Measurements from ENCODE around the gene GPN2.

- TF ChIP-seq TAF1 (IDR thresholded peaks at IDR 0.05; ENCODE audit: control insufficient read depth, extremely low read depth, insufficient read depth, low read length, severe bottlenecking) (no peak), GTF3C2 (IDR thresholded peaks at IDR 0.05; ENCODE audit: borderline replicate concordance, extremely low read depth, insufficient read length) (no peak), HDAC2 (IDR thresholded peaks at IDR 0.05) (no peak), CTCF (IDR thresholded peaks at IDR 0.05 in 2 of 3, conservative IDR thresholded peaks at IDR 0.05 in 1 of 3; ENCODE audit: insufficient read depth in 2 of 3, low read depth in 1 of 3, low read length in 3 of 3) (no peak), BCLAF1 (IDR thresholded peaks at IDR 0.05; ENCODE audit: borderline replicate concordance in 1 of 2, control insufficient read depth in 1 of 2, low read depth in 2 of 2, low read length in 1 of 2) (no peak), ARID4B (CRISPR knock-in tag; IDR thresholded peaks at IDR 0.05) (no peak)
Observed at GRCh38 chr1:26858891-26859640, 31.0 kb downstream of the GPN2 start.

Data from K562 (cell line).